HEK293T (cell line): ENCODE data around the gene PTPRM.

Source experiments
- FOXA1 ChIP-seq: fragments of 450-650 bp; IDR thresholded peaks from 2 replicates; pipeline ENCODE4 v1.6.1; 2016; ENCODE audit warnings: mild to moderate bottlenecking
- FOXM1 ChIP-seq: fragments of 450-650 bp; IDR thresholded peaks from 2 replicates; pipeline ENCODE4 v1.6.1; 2017; ENCODE audit warnings: mild to moderate bottlenecking, borderline replicate concordance
- HDGF ChIP-seq: fragments of 450-650 bp; IDR thresholded peaks from 2 replicates; pipeline ENCODE4 v1.6.1; 2017; ENCODE audit warnings: antibody characterized with exemption, borderline replicate concordance

GRCh38 chr18:8069708-8070107 lies 502.6 kb downstream of the PTPRM start:
- TF ChIP-seq HDGF, result no peak
- no peak for TF ChIP-seq FOXA1
- no peak for TF ChIP-seq FOXM1
